Stimulated activated CD8-positive, alpha-beta memory T cell treated with anti-CD3 and anti-CD28 coated beads, Interleukin-2, amount 100 ng/mL, for 48 hours (primary cell): ENCODE data around the gene KCNJ1.
A peak's percentile ranks its signal among the peaks of the same experiment; 100 is the strongest.

Experiments
- DNase-seq, 2 donors: peaks; one replicate each; pipeline ENCODE4 v3.0.0-alpha.2; 2020; ENCODE audit warnings: low read depth in 2 of 2

The KCNJ1 gene

DNA sequence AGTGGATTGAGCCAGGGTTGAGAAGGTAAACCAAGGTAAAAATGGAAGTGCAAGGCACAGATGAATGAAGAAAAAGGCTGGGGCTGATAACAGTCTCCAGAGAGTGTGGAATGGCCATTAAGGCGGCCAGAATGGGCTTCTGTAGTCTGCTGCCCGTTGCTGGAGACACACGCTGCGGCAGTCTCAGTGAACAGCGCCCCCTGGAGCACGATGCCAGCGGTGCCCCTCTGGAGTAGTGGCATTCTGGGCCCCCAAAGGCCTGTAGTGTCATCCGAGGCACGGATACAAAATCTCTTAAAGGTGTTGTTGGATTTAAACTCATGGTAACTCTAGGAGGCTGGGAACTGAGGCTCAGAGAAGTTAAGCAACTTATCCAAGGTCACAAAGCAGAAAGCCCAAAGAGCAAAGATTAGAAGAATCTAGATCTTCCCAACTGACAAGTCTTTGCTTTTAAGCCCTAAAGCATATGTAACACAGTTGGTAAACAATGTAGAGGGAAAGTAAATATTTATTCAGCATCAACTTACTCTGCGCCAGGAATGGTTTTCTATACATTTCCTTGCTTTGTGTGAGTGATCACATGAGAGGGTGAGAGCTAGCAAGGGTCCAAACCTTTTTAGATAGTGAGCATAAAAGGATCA, 18.2 kb downstream of the KCNJ1 start:
- peak; percentile 51 to 73 for DNase-seq

DNA sequence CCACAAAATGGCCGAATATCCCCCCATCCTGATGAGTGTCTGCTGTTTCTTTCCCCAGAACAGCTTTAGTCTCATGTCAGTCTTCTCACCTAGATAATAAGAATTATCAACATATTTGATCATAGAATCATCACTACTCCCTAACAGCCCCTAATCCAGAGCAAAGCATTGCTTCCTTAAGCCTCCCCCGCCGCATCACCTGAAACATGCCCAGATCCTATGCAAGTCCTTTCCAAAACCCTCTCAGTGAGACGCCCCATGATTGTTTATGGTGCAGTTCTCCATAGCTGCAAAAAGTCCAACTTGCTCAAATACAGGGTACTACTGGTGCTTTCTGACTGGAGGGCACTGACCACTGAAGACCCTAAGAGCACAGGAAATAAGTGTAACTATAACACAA, 20.1 kb downstream of the KCNJ1 start:
- DNase-seq: no peak

DNA sequence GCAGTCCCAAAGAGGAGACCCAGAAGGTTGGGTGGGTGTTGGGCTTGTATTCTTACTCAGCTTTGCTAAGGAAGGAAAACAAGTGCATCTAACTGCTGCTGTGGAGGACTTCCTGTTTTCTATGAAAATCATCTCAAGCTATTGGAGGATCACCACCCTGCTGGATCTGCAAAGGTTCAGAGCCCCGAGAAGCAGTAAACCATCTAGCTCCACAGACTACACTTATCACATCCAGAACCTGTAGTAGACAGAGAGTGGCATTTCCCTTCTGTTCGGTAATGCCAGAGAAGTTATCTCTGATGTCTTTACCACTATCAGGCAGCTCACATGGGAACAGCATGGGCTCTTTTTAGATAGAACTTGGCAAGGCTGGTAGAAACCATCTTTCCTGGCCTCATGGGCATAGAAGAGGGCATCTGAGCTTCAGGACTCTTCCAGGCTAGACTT, 21.7 kb downstream of the KCNJ1 start:
- no peak for DNase-seq

DNA sequence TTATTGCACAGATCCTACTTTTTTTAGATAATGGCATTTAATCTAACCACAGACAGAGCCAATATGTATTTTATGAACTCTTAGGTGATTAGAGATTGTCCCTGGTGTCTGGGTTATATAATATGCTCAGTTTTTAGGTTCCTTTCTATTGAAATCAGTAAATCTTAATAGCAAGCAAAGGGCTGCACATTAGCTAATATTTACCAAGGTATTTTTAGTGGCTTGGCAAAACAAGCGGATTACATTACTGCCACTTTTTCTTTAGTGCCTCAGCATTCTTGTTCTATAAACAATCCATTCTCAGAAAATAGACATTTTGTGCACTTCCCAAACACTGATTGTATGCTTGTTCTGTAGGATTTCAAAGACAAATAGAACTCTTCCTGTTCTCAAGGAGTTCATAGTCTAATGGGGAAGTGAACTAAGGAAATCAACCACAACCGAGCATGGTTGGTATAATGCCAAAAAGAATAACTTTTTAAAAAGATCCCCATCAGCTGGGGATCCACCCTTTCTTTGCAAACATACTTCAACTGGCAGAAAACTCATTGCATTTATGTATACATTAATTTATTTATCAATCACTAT, 23.8 kb downstream of the KCNJ1 start:
- no peak for DNase-seq

DNA sequence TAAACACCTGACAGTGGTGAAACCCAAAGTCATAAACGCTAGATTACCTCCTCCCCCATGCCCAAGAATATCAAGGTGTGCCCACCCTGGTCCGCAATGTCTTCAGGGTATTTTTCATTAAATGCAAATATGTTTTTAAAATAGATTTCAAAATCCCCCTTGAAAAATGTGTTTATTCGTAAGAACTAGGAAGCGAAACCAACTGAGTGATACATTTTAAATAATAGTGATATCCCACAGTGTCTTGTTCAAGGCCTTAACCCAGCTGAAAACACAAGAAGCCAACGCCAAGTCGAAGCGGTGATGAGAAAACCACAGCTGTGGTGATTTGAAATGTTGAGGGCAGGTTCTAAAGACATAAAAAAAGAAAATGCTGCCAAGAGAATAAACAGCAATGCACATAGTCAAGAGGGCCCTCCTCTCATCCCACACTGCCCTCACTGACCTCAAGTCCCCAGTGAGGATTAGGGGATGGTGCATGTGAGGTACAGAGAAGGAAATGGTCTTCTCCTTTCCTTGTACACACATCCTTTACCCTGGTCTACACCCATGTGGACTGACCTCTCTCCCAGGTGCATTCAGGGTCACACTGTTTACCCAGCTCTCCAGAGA, 25.5 kb downstream of the KCNJ1 start:
- DNase-seq: no peak

DNA sequence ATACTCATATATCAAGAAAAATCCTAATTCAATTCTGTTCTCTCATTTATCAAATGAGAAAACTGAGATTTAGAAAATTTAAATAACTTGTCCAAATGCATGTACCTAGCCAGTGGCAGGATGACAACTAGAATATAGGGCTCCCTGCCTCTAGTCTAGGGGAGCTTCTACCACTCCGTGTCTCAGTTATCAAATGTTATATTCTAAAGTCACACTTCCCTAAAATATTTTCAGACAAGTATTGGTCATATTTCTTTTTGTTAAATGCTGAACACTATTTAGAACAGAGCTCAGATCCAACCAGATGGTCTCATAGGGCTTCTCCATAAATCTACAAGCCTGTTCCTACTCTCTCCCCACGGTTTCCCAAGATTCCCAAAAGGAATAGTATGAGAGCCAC, 26.3 kb downstream of the KCNJ1 start:
- no peak for DNase-seq

DNA sequence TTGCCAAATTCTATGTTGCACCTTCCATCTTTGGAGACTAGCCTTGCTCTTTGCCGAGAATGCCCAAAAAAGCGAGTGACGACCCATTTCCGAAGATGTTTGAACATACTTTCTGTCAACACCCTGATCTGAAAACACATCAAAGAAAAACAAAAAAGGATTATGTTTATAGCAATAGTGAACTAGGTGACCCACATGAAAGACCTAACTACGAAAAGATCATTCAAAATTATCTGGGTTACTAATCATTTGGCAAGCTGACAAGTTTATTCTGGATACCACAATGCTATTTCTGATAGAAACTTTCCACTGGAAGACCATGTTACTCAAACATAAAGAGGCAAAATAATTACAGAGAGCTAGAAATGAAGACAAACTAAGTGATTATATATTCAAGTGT, 27.0 kb downstream of the KCNJ1 start:
- no peak for DNase-seq

DNA sequence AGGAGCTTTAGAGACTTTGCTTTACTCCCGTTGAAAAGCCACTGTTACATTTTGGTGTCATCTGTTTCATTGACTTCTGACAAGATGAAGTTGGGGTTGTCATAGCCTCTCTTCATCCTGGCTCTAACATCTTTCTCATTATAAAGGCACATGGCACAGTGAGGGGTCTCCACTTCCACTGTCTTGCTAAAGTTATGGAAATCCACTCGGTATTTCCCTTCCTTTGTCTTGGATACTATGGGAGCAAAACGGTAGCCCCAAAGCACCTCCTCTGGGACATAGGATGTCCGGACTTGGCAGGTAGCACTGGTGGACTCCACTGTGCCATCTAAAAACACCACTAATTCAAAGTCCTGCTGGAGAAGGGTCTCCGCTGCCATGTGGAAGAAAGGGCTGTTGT, 28.0 kb downstream of the KCNJ1 start:
- no peak for DNase-seq

DNA sequence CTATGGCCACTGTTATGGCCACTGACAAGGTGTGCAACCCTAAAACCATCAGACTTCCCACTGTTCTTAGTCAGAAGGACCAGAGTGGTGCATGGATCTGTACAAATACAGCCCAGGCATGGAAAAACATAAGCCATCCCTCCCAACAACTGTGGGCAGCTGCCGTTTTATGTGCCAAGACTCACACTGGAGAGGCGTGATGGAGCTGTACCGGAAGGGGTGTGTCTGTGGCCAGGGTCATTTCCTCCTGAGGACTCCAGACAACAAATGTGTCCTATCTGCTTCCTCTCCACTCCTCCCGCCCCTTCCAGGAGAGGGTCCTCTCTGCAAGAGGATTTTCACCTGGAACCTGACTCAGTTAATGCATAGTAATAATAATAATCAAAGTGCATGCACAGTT, 29.5 kb downstream of the KCNJ1 start:
- DNase-seq: no peak

DNA sequence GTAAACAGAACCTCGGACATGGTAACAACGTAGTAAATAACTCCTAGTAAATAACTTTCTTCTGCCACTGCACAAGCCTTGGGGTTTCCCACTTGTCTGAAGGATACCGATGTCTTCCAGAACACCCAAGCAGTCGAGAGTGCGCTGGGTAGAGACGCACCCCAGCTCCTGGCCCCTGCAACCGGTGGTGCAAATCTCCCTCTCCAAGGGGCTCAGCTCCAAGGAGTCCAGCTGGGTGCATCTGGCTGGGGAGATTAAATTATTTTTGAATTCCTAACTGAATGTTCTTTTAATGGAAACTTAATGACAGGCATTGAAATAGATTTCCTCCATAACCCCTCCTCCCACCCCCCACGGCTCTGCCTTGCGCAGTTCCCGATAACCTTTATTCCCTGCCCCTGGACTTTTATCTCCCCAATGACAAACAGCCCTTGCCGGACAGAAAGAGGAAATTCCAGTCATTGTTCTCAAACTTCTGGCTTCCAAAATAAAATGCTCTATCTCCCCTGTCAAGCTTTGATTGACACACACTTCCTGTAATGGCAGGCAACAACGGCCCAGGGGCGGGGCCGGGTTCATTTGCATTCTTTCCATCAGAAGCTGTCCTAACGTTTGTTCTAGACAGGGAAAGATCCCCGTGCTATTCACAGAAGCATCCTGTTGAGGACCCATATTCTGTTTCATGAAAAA, 31.2 kb downstream of the KCNJ1 start:
- no peak for DNase-seq

DNA sequence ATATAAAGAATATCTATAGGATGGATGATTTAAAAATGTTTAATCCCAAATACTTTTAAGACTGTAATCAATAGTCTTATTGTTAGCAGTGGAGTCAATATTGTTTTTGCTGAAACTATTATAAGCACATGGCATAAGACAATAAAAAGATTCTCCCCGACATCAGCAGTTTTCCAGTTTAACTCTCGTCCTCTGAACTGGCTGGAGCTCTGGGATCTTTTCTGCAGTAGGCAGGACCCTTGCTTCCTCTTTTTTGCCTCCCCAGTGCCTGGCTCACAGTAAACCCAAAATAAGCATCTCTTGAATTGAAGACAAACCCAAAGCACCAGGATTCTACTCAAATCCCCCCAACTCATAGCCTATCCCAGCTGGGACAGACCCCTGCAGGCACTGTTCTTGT, 32.9 kb downstream of the KCNJ1 start:
- DNase-seq: no peak

DNA sequence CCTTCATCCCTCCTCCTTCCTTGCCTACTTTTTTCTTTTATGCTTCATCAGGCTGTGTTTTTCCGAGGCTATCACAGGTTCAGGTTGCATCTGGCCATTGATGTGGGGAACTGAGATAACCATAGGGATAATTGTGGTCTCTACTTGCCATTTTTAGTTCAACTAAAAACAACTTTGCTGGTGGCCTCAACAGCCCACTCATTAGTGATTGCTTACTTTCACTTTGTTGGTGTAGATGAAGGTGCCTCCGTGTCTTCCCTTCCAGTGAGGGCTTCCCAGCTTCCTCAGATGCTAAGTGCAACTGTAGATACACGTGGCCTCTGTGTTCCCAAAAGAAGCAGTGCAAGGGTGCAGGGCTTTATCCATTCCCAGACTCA, 35.0 kb downstream of the KCNJ1 start:
- no peak for DNase-seq

DNA sequence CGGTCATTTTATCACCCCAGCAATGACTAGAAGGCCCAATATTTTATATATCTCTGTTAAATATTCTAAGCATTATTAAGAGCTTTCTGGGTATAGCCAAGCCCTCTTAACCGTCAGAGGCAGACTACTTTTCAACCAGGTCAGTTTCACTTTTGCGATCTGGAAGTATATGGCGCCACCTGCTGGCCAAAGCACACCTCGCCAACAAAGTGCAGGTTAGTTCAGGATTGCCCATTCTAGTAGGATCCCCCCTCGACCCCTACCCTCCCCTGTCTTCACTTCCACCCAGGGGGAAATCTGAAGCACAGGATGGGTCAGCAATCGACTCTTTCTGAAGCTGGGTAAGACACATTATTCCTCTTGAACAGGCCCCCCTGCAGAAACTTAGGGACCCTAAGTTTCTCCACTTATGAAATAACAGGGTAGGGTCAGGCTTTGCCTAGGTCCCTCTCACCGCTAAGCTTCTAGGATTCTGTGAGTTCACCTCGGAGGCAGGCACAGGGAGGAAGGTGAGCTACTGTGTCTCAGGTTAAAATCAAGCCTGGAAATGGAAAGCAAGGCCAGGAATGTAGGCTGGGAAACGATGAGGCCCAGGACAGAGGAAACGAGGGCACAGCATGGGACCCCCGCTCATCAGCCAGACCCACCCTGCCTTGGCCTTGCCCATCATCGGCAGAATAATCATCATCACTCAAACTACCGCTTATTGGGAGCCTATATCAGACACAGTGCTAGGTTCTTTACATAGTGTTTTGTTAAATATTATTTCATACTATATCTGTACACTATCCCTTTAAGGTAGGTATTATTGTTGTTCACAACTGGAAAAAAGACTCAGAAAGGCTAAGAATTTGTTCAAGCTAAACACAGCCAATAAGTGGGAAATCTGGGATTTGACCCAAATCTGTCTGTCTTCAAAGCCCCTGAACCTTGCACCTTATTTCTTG, 35.6 kb downstream of the KCNJ1 start:
- peak; percentile 70 to 81 for DNase-seq

DNA sequence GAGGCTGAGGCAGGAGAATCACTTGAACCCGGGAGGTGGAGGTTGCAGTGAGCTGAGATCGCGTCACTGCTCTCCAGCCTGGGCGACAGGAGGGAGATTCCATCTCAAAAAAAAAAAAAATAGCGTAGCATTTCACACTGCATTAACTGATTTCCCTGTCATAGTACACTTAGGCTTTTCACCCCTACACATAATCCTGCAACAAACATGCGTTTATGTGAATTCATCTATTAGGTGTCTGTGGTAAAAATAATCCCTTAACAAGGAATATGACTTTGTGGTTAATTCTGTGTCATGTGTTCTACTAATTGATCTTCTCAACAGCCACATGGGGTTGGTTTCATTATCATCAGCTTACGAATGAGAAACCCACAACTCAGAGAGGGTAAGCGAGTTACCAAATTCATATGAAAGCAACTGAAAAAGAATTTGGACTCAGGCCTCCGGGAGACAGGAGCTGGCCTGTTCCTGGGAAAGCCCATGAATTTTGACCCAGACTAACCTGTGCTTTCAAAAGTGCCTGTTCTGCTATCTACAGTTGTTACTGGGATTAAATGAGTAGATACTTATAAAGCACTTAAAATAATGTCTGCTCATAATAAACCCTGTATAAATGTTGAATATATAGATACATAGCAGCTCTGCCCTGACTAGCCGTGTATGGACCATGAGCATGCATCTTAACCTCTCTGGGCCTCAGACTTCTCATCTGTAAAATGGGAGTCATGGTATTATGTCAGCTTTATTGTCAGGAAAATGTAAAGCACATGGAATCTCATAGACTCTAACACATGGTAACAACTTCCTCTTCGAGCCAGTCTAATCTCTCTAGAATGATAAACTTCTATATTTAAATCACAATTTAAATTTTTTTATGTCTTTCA, 36.6 kb downstream of the KCNJ1 start:
- DNase-seq: no peak

DNA sequence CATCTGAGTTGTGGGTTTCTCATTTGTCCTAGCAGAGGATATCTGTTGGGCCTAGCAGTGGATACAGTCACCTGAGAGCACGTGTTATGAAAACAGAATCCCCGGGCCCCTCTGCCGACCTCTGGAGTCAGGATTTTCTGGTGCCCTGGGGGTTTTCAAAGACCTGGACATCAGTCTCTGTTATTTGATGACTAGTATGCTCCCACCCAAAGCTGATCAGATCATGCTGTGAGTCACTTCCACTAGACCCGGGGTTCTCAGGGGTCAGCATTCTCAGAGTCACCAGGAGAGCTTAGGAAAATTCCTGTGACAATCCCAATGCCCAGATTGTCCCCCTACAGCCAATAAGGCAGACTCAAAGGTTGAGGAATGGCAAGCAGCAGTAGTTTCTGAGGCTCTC, 38.7 kb downstream of the KCNJ1 start:
- DNase-seq: no peak

DNA sequence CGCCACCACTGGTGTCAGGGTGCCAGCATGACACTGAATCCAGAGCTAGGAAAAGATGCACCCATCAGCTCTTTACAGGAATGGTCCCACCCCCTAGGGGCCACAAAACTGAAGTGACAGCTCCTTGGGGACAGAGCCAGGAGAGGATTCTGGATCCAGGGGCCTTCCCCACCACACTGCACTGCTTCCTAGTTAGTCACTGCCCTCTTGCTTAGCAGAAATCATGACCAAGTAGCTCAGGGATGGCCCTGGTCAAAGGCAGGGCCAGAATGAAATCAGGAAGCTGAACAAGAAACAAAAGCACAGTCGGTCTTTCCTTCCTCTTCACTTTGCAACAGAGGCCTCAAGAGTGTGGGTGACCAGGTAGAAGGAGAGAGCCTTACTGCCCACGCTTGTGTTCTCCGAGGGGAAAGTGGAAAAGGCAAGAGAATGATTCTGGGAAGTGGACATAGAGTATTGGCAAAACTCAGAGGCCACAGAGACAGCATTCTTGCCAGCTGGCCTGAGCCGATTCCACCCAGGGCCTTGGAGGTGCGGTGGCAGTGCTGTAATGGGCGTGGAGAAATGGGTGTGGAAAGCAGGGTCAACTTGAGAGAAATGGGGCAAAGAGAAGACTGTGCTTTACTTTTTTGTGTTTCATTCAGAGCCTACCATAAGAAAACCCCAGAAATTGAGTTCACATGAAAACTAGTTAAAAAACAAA, 39.8 kb downstream of the KCNJ1 start:
- no peak for DNase-seq

DNA sequence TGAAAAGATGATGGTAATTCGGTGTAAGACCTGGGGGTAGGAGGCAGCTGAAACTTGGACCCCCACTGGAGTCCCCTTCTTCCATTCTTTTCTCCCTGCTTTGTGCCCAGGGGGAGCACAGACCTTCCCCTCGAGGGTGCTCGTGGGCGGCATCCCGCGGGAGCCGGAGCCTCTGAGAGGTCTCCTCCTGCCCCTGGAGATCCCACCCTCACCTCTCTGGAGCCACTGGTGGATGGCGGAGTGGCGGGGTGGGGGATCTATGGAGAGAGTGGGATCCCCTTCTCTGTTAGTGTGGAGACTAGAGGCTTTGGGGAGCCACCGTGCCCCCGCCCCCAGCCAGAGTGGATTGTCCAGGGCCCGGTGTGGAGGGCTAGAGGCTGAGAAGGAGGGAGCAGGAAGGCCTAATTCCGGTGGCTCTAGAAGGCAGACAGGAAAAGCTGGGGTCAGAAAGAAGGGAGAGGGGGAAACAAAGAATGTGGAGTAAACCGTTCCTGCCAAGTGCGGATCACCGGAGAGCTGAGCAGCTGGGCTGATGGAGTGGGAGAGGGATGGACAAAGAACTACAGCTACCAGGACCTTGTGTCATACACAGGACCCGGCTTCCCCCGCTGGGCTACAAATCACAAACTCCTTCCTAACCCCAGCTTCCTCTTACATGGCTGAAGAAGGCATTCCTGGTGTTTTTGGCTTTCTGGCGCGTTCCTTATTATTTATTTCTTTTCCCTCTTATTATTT, 41.9 kb downstream of the KCNJ1 start:
- DNase-seq: no peak

DNA sequence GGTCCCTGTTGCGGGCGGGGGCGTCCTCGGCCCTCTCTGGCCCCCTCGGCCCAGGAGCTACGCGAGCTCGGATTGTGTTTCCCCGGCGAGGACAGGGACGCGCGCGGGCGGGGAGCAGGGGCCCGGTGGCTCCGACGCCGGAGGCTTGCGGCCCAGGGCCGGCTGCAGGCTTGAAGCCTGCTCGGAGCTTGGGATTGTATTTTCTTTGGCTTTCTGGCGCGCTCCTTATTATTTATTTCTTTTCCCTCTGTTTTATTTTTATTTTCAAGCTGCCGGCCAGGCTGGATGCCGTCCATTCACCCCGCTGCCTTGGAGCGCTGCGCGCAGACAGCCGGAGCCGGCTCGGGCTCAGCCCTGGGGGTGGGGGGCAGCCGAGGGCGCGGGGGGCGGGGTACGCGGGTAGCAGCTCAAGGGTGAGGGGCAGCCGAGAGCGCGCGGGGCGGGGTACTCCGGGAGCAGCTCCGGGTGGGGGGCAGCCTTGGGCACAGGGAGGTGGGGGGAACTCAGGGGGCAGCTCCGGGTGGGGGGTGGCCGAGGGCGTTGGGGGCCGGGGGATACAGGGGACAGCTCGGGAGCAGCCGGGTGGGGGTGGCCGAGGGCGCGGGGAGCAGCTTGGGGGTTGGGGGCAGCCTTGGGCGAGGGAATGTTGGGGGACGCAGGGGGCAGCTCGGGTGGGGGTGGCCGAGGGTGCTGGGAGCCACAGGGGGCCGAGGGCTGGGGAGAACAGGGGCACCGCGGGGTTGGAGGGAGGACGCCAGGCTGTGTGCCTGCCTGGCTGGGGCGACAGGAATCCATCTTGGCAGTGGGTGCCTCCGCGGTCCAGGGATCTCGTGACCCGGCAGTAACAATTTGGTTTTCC, 42.7 kb downstream of the KCNJ1 start:
- no peak for DNase-seq

DNA sequence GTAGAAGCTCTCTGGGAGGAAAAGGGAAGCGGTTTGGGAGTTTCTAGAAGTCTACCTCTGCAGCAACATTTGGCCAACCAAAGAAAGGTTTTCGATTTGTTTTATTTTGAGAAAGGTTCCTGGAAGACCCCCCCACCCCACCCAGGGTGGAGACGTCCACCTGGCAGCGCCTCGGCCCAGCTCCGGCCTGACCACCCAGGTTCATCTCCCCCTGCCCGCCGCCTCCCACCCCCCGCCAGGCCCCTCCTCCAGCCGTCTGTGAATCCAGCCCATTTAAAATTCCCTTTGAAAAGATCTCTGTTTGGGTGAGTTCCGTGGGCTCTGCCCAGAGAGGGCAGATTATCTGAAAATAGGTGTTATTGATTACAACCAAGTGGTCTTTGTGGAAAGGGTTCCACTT, 43.3 kb downstream of the KCNJ1 start:
- no peak for DNase-seq
